ENCODE measurements around the gene MYH1. TPM values are rescaled to one million over a fixed set of nuclear protein-coding genes. Genes with fewer than 3 reads are reported as not detected.

MYH1 gene
- total RNA-seq, 2 donors from 2014 or later: 0.07 TPM; not detected in 1

DNA sequence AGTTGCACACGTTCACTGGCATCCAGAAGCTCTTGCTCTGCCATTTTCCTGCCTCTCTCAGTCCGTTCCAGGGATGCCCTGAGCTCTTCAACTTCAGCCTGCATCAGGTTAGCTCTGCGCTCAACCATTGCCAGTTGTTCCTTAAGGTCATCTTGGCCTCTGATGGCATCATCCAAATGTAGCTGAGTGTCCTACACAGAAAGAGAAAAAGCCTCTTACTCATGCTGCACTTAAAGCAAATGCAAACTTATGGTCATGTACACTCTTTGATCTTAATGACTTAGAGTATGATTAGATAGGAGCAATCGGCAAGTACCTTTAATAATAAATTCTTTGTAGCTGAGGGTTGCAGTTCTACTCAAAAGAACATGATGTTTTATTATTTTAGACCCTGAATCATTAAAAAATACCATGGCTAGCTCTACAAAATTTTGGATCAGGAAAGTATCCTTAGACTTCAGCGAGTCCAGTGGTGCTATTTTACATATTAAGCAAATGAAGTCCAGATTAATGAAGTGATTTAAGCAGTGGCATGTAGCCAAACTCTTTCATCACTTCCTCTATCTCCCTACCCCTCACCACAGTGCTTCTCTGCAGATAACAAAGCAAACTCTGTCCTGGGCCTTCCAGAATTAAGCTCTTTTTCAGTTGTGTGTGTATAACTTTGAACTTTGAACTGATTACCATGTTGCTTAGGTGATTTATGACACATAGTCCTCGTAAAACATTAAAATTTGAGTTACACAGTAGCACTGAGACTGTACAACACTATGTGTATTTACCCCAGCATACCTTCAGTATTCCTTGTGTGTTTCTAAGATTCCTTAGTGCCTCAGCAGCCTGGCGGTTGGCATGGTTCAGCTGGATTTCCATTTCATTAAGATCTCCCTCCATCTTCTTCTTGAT lies 71.1 kb downstream of the MYH1 start:
- Histone ChIP-seq H3K27me3 (no peaks in the 10 kb centered on the region), H3K4me3 (no peak overlapping the region), H3K9me3 (no peaks in the 10 kb centered on the region), H3K36me3 (no peaks in the 10 kb centered on the region), H3K4me1 (no peaks in the 10 kb centered on the region), H3K27ac (no peak overlapping the region)
- TF ChIP-seq, protein P1, sequence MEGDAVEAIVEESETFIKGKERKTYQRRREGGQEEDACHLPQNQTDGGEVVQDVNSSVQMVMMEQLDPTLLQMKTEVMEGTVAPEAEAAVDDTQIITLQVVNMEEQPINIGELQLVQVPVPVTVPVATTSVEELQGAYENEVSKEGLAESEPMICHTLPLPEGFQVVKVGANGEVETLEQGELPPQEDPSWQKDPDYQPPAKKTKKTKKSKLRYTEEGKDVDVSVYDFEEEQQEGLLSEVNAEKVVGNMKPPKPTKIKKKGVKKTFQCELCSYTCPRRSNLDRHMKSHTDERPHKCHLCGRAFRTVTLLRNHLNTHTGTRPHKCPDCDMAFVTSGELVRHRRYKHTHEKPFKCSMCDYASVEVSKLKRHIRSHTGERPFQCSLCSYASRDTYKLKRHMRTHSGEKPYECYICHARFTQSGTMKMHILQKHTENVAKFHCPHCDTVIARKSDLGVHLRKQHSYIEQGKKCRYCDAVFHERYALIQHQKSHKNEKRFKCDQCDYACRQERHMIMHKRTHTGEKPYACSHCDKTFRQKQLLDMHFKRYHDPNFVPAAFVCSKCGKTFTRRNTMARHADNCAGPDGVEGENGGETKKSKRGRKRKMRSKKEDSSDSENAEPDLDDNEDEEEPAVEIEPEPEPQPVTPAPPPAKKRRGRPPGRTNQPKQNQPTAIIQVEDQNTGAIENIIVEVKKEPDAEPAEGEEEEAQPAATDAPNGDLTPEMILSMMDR (IDR thresholded peaks at IDR 0.05): no peak
- no peak for DNase-seq (ENCODE audit: low spot score)

Other genes starting within 250 kb of the MYH1 start
- not detected for gene MYH13, start 145.5 kb downstream of the MYH1 start, total RNA-seq
- not detected for gene MYH8, start 96.6 kb downstream of the MYH1 start, total RNA-seq
- not detected for gene MYH4, start 49.0 kb downstream of the MYH1 start, total RNA-seq
- gene MYH2, start 31.1 kb upstream of the MYH1 start, total RNA-seq: not detected
- gene MYH3, start 138.8 kb upstream of the MYH1 start, total RNA-seq: under 1 TPM; 0.22 to 0.43 TPM
- gene SCO1, start 179.0 kb upstream of the MYH1 start, total RNA-seq: 10 to 100 TPM; 14.6 to 21.6 TPM
- gene ADPRM, start 179.1 kb upstream of the MYH1 start, total RNA-seq: 1 to 10 TPM; 2.4 to 3.8 TPM
- gene TMEM220, start 211.5 kb upstream of the MYH1 start, total RNA-seq: 1 to 10 TPM; 5.5 to 6.5 TPM

Data from right atrium auricular region (tissue), 2 donors.